Mammary microvascular endothelial cell (primary cell): ENCODE results near the gene KTI12. TPM values are rescaled to one million over a fixed set of nuclear protein-coding genes. Genes with fewer than 3 reads are reported as not detected.

Source experiments
- total RNA-seq: library from RNA; depleted of rRNA; stranded (reverse); fragments of >200 nt; gene quantifications from 2 replicates; pipeline ENCODE4 v1.2.3, GENCODE V29; 2015

KTI12 gene
- 17.2 and 17.3 TPM in 2 replicates for total RNA-seq

GRCh38 chr1:52033190-52034049, at the start of gene KTI12:
KTI12 (minus strand) TSS chr1:52033810; CDS start chr1:52033761, 49 bp downstream.

GRCh38 chr1:52056163-52056936, 22.7 kb upstream of the KTI12 start, which contains the start of gene BTF3L4:
BTF3L4 (plus strand) TSS chr1:52056295; CDS start chr1:52059848, 3,553 bp downstream.

GRCh38 chr1:52055066-52055865, 21.7 kb upstream of the KTI12 start, which contains the start of gene TXNDC12:
TXNDC12 (minus strand) TSS chr1:52055191; CDS start chr1:52055096, 95 bp downstream.

GRCh38 chr1:51990478-51990965, 43.1 kb downstream of the KTI12 start, which contains the start of gene RAB3B:
RAB3B (minus strand) TSS chr1:51990700; CDS start chr1:51977117, 13,583 bp downstream.

Other genes with a start within 250 kb of the KTI12 start
- 49.6 and 52.7 TPM in 2 replicates for gene NRDC, start 155.1 kb downstream of the KTI12 start, total RNA-seq
- gene RAB3B, start 43.1 kb downstream of the KTI12 start, total RNA-seq, result 1.7 and 2.1 TPM in 2 replicates
- 42.6 and 51.4 TPM in 2 replicates for gene TXNDC12, start 21.4 kb upstream of the KTI12 start, total RNA-seq
- gene BTF3L4, start 22.5 kb upstream of the KTI12 start, total RNA-seq, result 34.8 and 39.2 TPM in 2 replicates
- gene ZFYVE9, start 108.3 kb upstream of the KTI12 start, total RNA-seq, result 13.5 and 16.3 TPM in 2 replicates